SU-DHL-6 (cell line): Measurements from ENCODE around the gene SEBOX.
"Not testable (repeated sequence)": the region's sequence is repeated elsewhere in the genome, so short reads cannot be mapped to it uniquely, and the experiment has no call there.

Experiments
- H2AFZ ChIP-seq: fragments of 200-600 bp; sonication (generic); 2 replicates; pipeline ENCODE4 v1.6.1; 2014; ENCODE audit warnings: low read depth, mild to moderate bottlenecking, moderate library complexity, mixed read lengths, antibody characterized with exemption, low read length; ENCODE audit not compliant: severe bottlenecking
- H3F3A ChIP-seq: fragments of 200-600 bp; shearing (Covaris generic); 2 replicates; pipeline ENCODE4 v1.6.0; 2016; ENCODE audit warnings: antibody characterized with exemption, mild to moderate bottlenecking; ENCODE audit not compliant: insufficient read depth
- H3K27ac ChIP-seq: fragments of 200-600 bp; sonication (generic); 2 replicates; pipeline ENCODE4 v1.5.1; 2016; ENCODE audit warnings: low read depth, mild to moderate bottlenecking, low read length, moderate library complexity, mixed read lengths
- H3K27me3 ChIP-seq: fragments of 200-600 bp; sonication (generic), shearing (Covaris generic); 2 replicates; pipeline ENCODE4 v1.6.0; 2014; ENCODE audit warnings: mild to moderate bottlenecking, low read length
- H3K36me3 ChIP-seq: fragments of 200-600 bp; sonication (generic); 2 replicates; pipeline ENCODE4 v1.6.1; 2014; ENCODE audit warnings: mild to moderate bottlenecking, low read length, mixed read lengths
- H3K4me2 ChIP-seq: fragments of 300-600, 200-600 bp; shearing (Covaris generic), sonication (generic); 2 replicates; pipeline ENCODE4 v1.6.0; 2014; ENCODE audit warnings: low read length, low read depth, mild to moderate bottlenecking; ENCODE audit not compliant: poor library complexity, severe bottlenecking
- H3K4me3 ChIP-seq: fragments of 200-600 bp; sonication (generic); 2 replicates; pipeline ENCODE4 v1.5.1; 2014; ENCODE audit warnings: antibody characterized with exemption, low read length, mild to moderate bottlenecking, mixed read lengths; ENCODE audit not compliant: insufficient read depth, poor library complexity, severe bottlenecking
- H3K79me2 ChIP-seq: fragments of 200-600 bp; sonication (generic); 2 replicates; pipeline ENCODE4 v1.6.1; 2014; ENCODE audit warnings: mild to moderate bottlenecking, low read length, moderate library complexity; ENCODE audit not compliant: insufficient read depth
- H3K9ac ChIP-seq: fragments of 200-600 bp; sonication (generic); 2 replicates; pipeline ENCODE4 v1.7.0; 2014; ENCODE audit warnings: mild to moderate bottlenecking, low read length
- H3K9me2 ChIP-seq: fragments of 200-600 bp; sonication (generic); replicated peaks from 2 replicates; pipeline ENCODE4 v1.6.1; 2014; ENCODE audit warnings: low read length; ENCODE audit not compliant: insufficient read depth
- H3K9me3 ChIP-seq: fragments of 200-600 bp; sonication (generic); 2 replicates; pipeline ENCODE4 v1.6.1; 2014; ENCODE audit warnings: low read length, mixed read lengths; ENCODE audit not compliant: insufficient read depth
- H4K20me1 ChIP-seq: fragments of 200-600 bp; sonication (generic); 2 replicates; pipeline ENCODE4 v1.6.1; 2014; ENCODE audit warnings: low read depth, mild to moderate bottlenecking, antibody characterized with exemption, low read length, moderate library complexity, mixed read lengths
- CTCF ChIP-seq: fragments of 200-600 bp; sonication (generic); IDR thresholded peaks from one replicate; pipeline ENCODE4 v1.5.1; 2017; ENCODE audit warnings: antibody characterized with exemption, mild to moderate bottlenecking, low read length, moderate library complexity; ENCODE audit not compliant: insufficient read depth, poor library complexity, severe bottlenecking
- EZH2phosphoT487 ChIP-seq: fragments of 200-600 bp; sonication (generic), shearing (Covaris generic); conservative IDR thresholded peaks from 2 replicates; pipeline ENCODE4 v1.6.1; 2018; ENCODE audit warnings: mild to moderate bottlenecking, antibody characterized with exemption, low read length, moderate library complexity, mixed read lengths

The SEBOX gene

GRCh38 chr17:28341516-28341915 is 23.5 kb downstream of the SEBOX start:
- no peak overlapping the region for H3K4me3 ChIP-seq
- H3F3A ChIP-seq: no peaks in the 10 kb centered on the region
- TF ChIP-seq CTCF: no peak
- TF ChIP-seq EZH2phosphoT487: no peak
- H2AFZ ChIP-seq: no peak overlapping the region
- no peak overlapping the region for H3K9ac ChIP-seq
- H3K4me2 ChIP-seq: no peak overlapping the region
- no peaks in the 10 kb centered on the region for H3K79me2 ChIP-seq
- H3K27me3 ChIP-seq: no peaks in the 10 kb centered on the region
- no peaks in the 10 kb centered on the region for H3K9me2 ChIP-seq
- H4K20me1 ChIP-seq: no peaks in the 10 kb centered on the region
- H3K36me3 ChIP-seq: no peaks in the 10 kb centered on the region
- H3K9me3 ChIP-seq: no peaks in the 10 kb centered on the region
- H3K27ac ChIP-seq: no peak overlapping the region

GRCh38 chr17:28340374-28340773 is 24.6 kb downstream of the SEBOX start:
- no peaks in the 10 kb centered on the region for H4K20me1 ChIP-seq
- no peaks in the 10 kb centered on the region for H3K9me2 ChIP-seq
- no peaks in the 10 kb centered on the region for H3K36me3 ChIP-seq
- no peaks in the 10 kb centered on the region for H3K9me3 ChIP-seq
- H3K27me3 ChIP-seq: no peaks in the 10 kb centered on the region
- H3K79me2 ChIP-seq: peaks cover 4% of the 10 kb centered on the region; the same call in 1 of the 2 replicates
- no peak overlapping the region for H2AFZ ChIP-seq
- no peak overlapping the region for H3K4me2 ChIP-seq
- TF ChIP-seq CTCF (no peak), EZH2phosphoT487 (no peak)
- no peak overlapping the region for H3K4me3 ChIP-seq
- H3F3A ChIP-seq: no peaks in the 10 kb centered on the region
- H3K27ac ChIP-seq: no peak overlapping the region
- H3K9ac ChIP-seq: no peak overlapping the region

GRCh38 chr17:28339431-28339830 is 25.6 kb downstream of the SEBOX start:
- H3K9me2 ChIP-seq: no peaks in the 10 kb centered on the region
- peaks cover 4% of the 10 kb centered on the region; the same call in 1 of the 2 replicates for H3K79me2 ChIP-seq
- no peaks in the 10 kb centered on the region for H3K36me3 ChIP-seq
- no peaks in the 10 kb centered on the region for H3F3A ChIP-seq
- H3K4me3 ChIP-seq: no peak overlapping the region
- H3K9ac ChIP-seq: no peak overlapping the region
- H3K27ac ChIP-seq: no peak overlapping the region
- no peak overlapping the region for H2AFZ ChIP-seq
- no peaks in the 10 kb centered on the region for H3K9me3 ChIP-seq
- H3K27me3 ChIP-seq: no peaks in the 10 kb centered on the region
- TF ChIP-seq EZH2phosphoT487 (no peak), CTCF (no peak)
- H4K20me1 ChIP-seq: no peaks in the 10 kb centered on the region
- no peak overlapping the region for H3K4me2 ChIP-seq

- not testable (repeated sequence) for H2AFZ ChIP-seq, H3K27me3 ChIP-seq, H3K4me3 ChIP-seq, H3K79me2 ChIP-seq, H3K27ac ChIP-seq, H3K36me3 ChIP-seq, H3K9me2 ChIP-seq, H3K4me2 ChIP-seq, H3K9ac ChIP-seq, H4K20me1 ChIP-seq, H3F3A ChIP-seq, H3K9me3 ChIP-seq
Measured at GRCh38 chr17:28338769-28339212, 26.2 kb downstream of the SEBOX start.
